HFFc6 (cell line): ENCODE data around the gene PGK2. TPM values are rescaled to one million over a fixed set of nuclear protein-coding genes. Genes with fewer than 3 reads are reported as not detected.
"Not testable (repeated sequence)": the region's sequence is repeated elsewhere in the genome, so short reads cannot be mapped to it uniquely, and the experiment has no call there.

Experiments used
- DNase-seq: peaks from one replicate; pipeline ENCODE4 v3.0.0-alpha.2; 2018
- H3K27ac Mint-ChIP-seq: 2 replicates; pipeline ENCODE4 v1.8.0; 2020; ENCODE audit warnings: mild to moderate bottlenecking, mixed read lengths
- H3K27me3 Mint-ChIP-seq: 2 replicates; pipeline ENCODE4 v1.8.0; 2021; ENCODE audit warnings: mild to moderate bottlenecking, moderate library complexity, mixed read lengths; ENCODE audit not compliant: insufficient read depth
- H3K36me3 Mint-ChIP-seq: 2 replicates; pipeline ENCODE4 v1.8.0; 2021; ENCODE audit warnings: low read depth, mixed read lengths
- H3K4me1 Mint-ChIP-seq: 2 replicates; pipeline ENCODE4 v1.8.0; 2020; ENCODE audit warnings: low read depth, mixed read lengths
- H3K4me3 Mint-ChIP-seq: 2 replicates; pipeline ENCODE4 v1.8.0; 2020; ENCODE audit warnings: mild to moderate bottlenecking, moderate library complexity, mixed read lengths
- H3K9me3 Mint-ChIP-seq: 2 replicates; pipeline ENCODE4 v1.8.0; 2020; ENCODE audit warnings: mild to moderate bottlenecking, mixed read lengths
- CTCF ChIP-seq: fragments of 200-600 bp; sonication (generic); IDR thresholded peaks from 2 replicates; pipeline ENCODE4 v1.5.0; 2021; ENCODE audit warnings: antibody characterized with exemption, mild to moderate bottlenecking
- total RNA-seq, 6 experiments: library from RNA; stranded (reverse); fragmentation: NEBNext Ultra II Directional; extraction: Animal tissue kit (Norgen Biotek cat#: 25700); gene quantifications; 2 replicates in 1 of 6; 3 replicates in 5 of 6; pipeline ENCODE4 v1.2.3, GENCODE V29; 2021

PGK2 gene
- total RNA-seq, 6 experiments from 2014 or later = not detected

- TF ChIP-seq CTCF = no peak
- no peak overlapping the region for H3K27ac Mint-ChIP-seq
- H3K4me3 Mint-ChIP-seq = no peak overlapping the region
- no peaks in the 10 kb centered on the region for H3K36me3 Mint-ChIP-seq
- no peaks in the 10 kb centered on the region for H3K27me3 Mint-ChIP-seq
- peaks cover 32% of the 10 kb centered on the region for H3K9me3 Mint-ChIP-seq
- DNase-seq = no peak
- H3K4me1 Mint-ChIP-seq = no peaks in the 10 kb centered on the region
These were observed 26.2 kb upstream of the PGK2 start for GRCh38 chr6:49813248-49813647.

- TF ChIP-seq CTCF = no peak
- H3K9me3 Mint-ChIP-seq = peaks cover 57% of the 10 kb centered on the region
- no peaks in the 10 kb centered on the region; the same call in 1 of the 2 replicates for H3K27me3 Mint-ChIP-seq
- no peak overlapping the region for H3K27ac Mint-ChIP-seq
- no peaks in the 10 kb centered on the region for H3K4me1 Mint-ChIP-seq
- no peak overlapping the region for H3K4me3 Mint-ChIP-seq
- H3K36me3 Mint-ChIP-seq = no peaks in the 10 kb centered on the region
- no peak for DNase-seq
These were observed 19.1 kb upstream of the PGK2 start for GRCh38 chr6:49806145-49806544.

- Mint-ChIP-seq H3K9me3 (peaks cover 57% of the 10 kb centered on the region), H3K27me3 (no peaks in the 10 kb centered on the region; the same call in 1 of the 2 replicates), H3K4me3 (no peak overlapping the region), H3K4me1 (no peaks in the 10 kb centered on the region), H3K27ac (no peak overlapping the region), H3K36me3 (no peaks in the 10 kb centered on the region)
- no peak for DNase-seq
- TF ChIP-seq CTCF = no peak
These were observed 18.2 kb upstream of the PGK2 start for GRCh38 chr6:49805246-49805645.

GRCh38 chr6:49801525-49801924, 14.4 kb upstream of the PGK2 start:
- Mint-ChIP-seq H3K36me3 (no peaks in the 10 kb centered on the region), H3K4me3 (no peak overlapping the region), H3K27ac (no peak overlapping the region), H3K27me3 (no peaks in the 10 kb centered on the region; the same call in 1 of the 2 replicates), H3K9me3 (peaks cover 40% of the 10 kb centered on the region), H3K4me1 (no peaks in the 10 kb centered on the region)
- TF ChIP-seq CTCF = no peak
- no peak for DNase-seq

GRCh38 chr6:49799090-49799489, 12.0 kb upstream of the PGK2 start:
- H3K4me1 Mint-ChIP-seq = no peaks in the 10 kb centered on the region
- H3K27me3 Mint-ChIP-seq = no peaks in the 10 kb centered on the region
- peaks cover 20% of the 10 kb centered on the region for H3K9me3 Mint-ChIP-seq
- TF ChIP-seq CTCF = no peak
- no peaks in the 10 kb centered on the region for H3K36me3 Mint-ChIP-seq
- H3K27ac Mint-ChIP-seq = no peak overlapping the region
- DNase-seq = no peak
- no peak overlapping the region for H3K4me3 Mint-ChIP-seq

GRCh38 chr6:49796842-49797455, 9.9 kb upstream of the PGK2 start:
- H3K27me3 Mint-ChIP-seq, H3K36me3 Mint-ChIP-seq, H3K27ac Mint-ChIP-seq, H3K4me3 Mint-ChIP-seq, H3K4me1 Mint-ChIP-seq, DNase-seq: not testable (repeated sequence)
- H3K9me3 Mint-ChIP-seq = peaks cover 12% of the 10 kb centered on the region; the same call in 1 of the 2 replicates
